KOPT-K1 (cell line): ENCODE measurements around the gene GPR6.
A peak's percentile ranks its signal among the peaks of the same experiment; 100 is the strongest.

Experiments used
- H3K27ac ChIP-seq: fragments of 200-600 bp; sonication (generic); 2 replicates; pipeline ENCODE4 v1.5.1; 2016; ENCODE audit warnings: antibody characterized with exemption, mild to moderate bottlenecking, low read depth, low read length; ENCODE audit not compliant: poor library complexity, severe bottlenecking
- H3K36me3 ChIP-seq: fragments of 200-600 bp; sonication (generic); 2 replicates; pipeline ENCODE4 v1.5.1; 2017; ENCODE audit warnings: antibody characterized with exemption, mild to moderate bottlenecking, low read length, moderate library complexity; ENCODE audit not compliant: insufficient read depth
- H3K9me3 ChIP-seq: fragments of 200-600 bp; sonication (generic); 2 replicates; pipeline ENCODE4 v1.5.1; 2017; ENCODE audit warnings: antibody characterized with exemption, low read length, mild to moderate bottlenecking; ENCODE audit not compliant: insufficient read depth, poor library complexity, severe bottlenecking

GPR6 gene

GRCh38 chr6:109979033-109979921 is 1.2 kb downstream of the GPR6 start:
- no peaks in the 10 kb centered on the region for H3K36me3 ChIP-seq
- no peak overlapping the region for H3K27ac ChIP-seq
- H3K9me3 ChIP-seq: peaks cover 9% of the 10 kb centered on the region

- no peaks in the 10 kb centered on the region for H3K36me3 ChIP-seq
- H3K27ac ChIP-seq: no peak overlapping the region
- H3K9me3 ChIP-seq: peaks cover 5% of the 10 kb centered on the region
These were observed 6.3 kb downstream of the GPR6 start for GRCh38 chr6:109984410-109984809.

GRCh38 chr6:109987196-109987595 is 9.1 kb downstream of the GPR6 start:
- Histone ChIP-seq H3K9me3 (no peaks in the 10 kb centered on the region), H3K27ac (no peak overlapping the region), H3K36me3 (no peaks in the 10 kb centered on the region)

- Histone ChIP-seq H3K36me3 (no peaks in the 10 kb centered on the region), H3K9me3 (no peaks in the 10 kb centered on the region)
These were observed 13.3 kb downstream of the GPR6 start for GRCh38 chr6:109991201-109992101.

GRCh38 chr6:109998159-109998785 is 20.2 kb downstream of the GPR6 start:
- Histone ChIP-seq H3K36me3 (no peaks in the 10 kb centered on the region), H3K27ac (no peak overlapping the region), H3K9me3 (no peaks in the 10 kb centered on the region)

More at GRCh38 chr6:109991201-109992101, 13.3 kb downstream of the GPR6 start:
- H3K27ac ChIP-seq: no peak overlapping the region

- Histone ChIP-seq H3K36me3 (no peaks in the 10 kb centered on the region), H3K9me3 (no peaks in the 10 kb centered on the region), H3K27ac (no peak overlapping the region)
These were observed 21.6 kb downstream of the GPR6 start for GRCh38 chr6:109999740-110000139.

- H3K36me3 ChIP-seq: no peaks in the 10 kb centered on the region
- H3K9me3 ChIP-seq: no peaks in the 10 kb centered on the region
- no peak overlapping the region for H3K27ac ChIP-seq
These were observed 24.6 kb downstream of the GPR6 start for GRCh38 chr6:110002676-110003075.

- Histone ChIP-seq H3K9me3 (no peaks in the 10 kb centered on the region), H3K36me3 (no peaks in the 10 kb centered on the region), H3K27ac (no peak overlapping the region)
These were observed 35.3 kb downstream of the GPR6 start for GRCh38 chr6:110013386-110013785.

- Histone ChIP-seq H3K27ac (no peak overlapping the region), H3K36me3 (no peaks in the 10 kb centered on the region), H3K9me3 (no peaks in the 10 kb centered on the region)
These were observed 37.1 kb downstream of the GPR6 start for GRCh38 chr6:110015206-110015605.

GRCh38 chr6:110017306-110017705 is 39.2 kb downstream of the GPR6 start:
- H3K9me3 ChIP-seq: no peaks in the 10 kb centered on the region
- no peak overlapping the region for H3K27ac ChIP-seq
- H3K36me3 ChIP-seq: no peaks in the 10 kb centered on the region

- H3K9me3 ChIP-seq: no peaks in the 10 kb centered on the region
- H3K36me3 ChIP-seq: no peaks in the 10 kb centered on the region
- no peak overlapping the region for H3K27ac ChIP-seq
These were observed 39.8 kb downstream of the GPR6 start for GRCh38 chr6:110017946-110018345.

- no peaks in the 10 kb centered on the region for H3K36me3 ChIP-seq
- no peak overlapping the region for H3K27ac ChIP-seq
- no peaks in the 10 kb centered on the region for H3K9me3 ChIP-seq
These were observed 40.4 kb downstream of the GPR6 start for GRCh38 chr6:110018486-110018885.

GRCh38 chr6:110020888-110021287 is 42.8 kb downstream of the GPR6 start:
- H3K36me3 ChIP-seq: no peaks in the 10 kb centered on the region
- H3K27ac ChIP-seq: peak overlapping the region; percentile 7

GRCh38 chr6:110029144-110029543 is 51.0 kb downstream of the GPR6 start:
- H3K9me3 ChIP-seq: peaks cover 4% of the 10 kb centered on the region
- no peaks in the 10 kb centered on the region for H3K36me3 ChIP-seq
- H3K27ac ChIP-seq: no peak overlapping the region

More at GRCh38 chr6:110020888-110021287, 42.8 kb downstream of the GPR6 start:
- peaks cover 4% of the 10 kb centered on the region for H3K9me3 ChIP-seq
